HTERT RPE-1 (cell line): ENCODE measurements around the gene EGFL7.

Experiments used
- in situ Hi-C: fragments of 300-500 bp; cut with MboI; formaldehyde crosslinking; loops from 4 replicates; pipeline ENCODE4 v1.14.3; 2020; ENCODE audit warnings: low sequenced_read_pairs

The EGFL7 gene

DNA sequence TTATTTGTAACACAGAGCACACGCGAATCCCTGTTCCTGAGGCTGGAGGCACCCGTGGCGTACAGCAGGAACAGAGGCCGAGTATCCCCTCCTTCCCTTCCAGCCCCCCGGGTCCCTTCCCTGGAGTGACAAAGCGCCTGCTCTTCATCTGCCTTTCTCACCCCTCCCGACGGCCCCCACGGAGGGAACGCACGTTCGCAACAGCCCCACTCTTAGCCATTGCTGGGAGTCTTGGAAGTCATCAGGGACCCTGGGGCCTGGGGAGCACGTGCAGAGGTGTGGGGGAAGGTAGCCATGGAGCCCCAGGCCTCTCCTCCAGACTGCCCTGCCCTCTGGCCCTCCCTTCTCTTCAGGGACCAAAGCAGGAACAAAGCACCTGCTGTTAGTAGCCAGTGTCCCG is 22.1 kb downstream of the EGFL7 start:
- in situ Hi-C loops, result no loop called here

DNA sequence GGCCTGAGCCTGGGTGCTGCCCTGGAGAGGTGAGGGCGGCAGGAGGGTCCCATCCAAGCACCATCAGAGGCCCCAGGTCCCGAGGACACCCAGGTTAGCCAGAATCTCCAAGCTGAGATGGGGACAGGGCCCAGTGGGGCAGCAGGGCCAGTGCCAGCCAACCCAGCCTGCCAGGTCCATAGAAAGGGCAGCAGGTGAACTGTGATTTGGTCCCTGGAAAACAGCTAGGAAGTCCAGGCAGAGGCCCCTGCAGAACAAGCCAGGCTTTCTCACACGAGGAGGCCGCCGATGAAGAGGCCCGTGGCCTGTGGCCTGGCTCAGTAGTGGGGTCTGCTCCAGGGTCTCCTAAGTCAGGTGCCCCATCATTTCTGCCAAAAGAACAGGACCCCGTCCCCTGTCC is 22.5 kb downstream of the EGFL7 start:
- in situ Hi-C loops, result no loop called here

DNA sequence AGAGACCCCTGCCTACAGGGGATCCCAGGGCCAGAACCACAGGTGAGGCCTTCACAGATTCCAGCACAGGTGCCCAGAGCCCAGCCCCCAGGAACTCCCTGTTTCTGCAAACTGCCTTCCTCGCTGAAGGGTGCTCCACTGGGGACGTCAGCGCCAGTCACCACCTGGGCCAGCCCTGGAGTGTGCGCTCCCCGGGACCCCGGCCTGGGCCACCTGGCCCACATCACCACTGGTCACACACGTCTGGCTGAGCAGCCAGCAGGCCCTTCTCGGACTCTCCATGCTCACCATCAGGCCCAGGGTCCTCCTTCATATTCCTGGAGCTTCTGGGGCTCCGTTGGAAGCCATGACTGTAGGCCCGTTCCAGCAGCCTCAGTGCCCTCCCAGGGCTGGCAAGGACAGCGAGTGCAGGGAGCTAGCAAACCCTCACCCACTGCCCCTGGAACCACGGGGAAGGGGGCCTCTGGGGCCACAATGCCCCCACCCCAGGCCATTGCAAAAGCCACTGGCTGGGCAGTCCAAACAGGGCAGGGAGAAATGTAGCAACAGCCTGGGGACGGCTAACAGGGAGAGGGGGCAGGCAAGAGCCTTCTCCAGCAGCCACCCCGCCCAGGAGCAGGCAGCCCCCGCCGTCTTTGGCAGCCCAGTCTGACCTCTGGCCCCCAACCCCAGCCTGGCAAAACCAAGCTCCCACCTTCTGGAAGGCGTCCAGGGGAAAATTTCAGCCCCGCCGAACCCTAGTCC is 23.2 kb downstream of the EGFL7 start:
- in situ Hi-C loops, result no loop called here

DNA sequence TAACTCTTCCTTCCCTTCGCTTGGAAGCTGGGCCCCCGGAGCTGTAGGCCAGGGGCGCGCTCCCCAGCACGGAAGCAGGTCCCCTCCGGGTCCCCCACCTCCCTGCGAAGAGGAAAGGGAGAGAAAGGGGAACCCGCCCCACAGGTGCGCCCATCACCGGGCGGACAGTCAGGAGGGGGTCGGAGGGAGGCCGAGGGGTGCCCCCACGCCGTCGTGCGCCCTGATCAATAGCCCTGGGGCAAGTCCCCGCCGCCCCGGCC is 23.7 kb downstream of the EGFL7 start:
- in situ Hi-C loops, result no loop called here

DNA sequence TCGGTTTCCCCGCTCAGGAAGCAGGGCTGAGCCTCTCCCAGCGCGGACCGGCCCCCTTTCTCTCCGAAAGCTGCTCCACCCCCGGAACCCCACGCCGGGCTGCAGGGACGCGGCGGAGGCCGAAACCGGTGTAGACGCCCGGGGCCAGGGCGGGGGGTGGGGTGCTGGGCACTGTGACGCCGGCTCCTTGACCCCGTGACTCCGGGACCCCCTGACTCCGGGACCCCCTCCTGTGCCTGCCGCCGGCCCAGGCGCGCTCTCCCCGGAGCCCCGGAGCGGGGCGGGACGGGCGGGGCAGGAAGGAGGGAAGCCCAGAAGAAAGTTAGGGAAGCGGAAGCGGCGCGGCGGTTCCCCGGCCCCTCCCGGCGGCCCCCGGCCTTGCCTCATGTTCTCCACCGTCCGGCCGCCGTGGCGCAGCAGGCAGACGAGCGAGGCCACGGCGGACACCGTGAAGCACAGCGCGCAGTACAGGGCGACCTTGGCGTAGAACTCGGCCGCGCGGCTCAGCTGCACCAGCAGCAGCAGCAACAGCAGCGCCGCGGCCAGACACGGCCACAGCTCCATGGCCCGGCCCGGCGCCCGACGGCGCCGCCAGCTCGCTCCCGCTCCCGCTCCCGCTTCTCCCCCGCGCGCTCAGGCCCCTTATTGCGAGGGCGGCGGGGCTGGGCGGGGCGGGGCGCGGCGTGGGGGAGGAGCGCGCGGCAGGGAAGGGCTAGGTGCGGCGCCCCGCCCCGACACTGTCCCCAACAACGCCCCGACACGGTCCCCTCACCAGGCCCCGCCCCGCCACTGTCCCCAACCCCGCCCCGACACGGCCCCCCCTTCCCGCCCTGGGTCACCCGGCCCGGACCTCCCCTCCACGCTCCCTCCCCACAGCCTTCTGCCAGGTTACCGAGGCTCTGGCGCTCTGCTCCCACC is 24.3 kb downstream of the EGFL7 start, which contains the start of gene AGPAT2:
Gene AGPAT2 (minus strand): TSS at position 664 of the 918 bp plus-strand sequence. CDS start 100 bp downstream, at position 564.
- in situ Hi-C loops, result no loop called here

DNA sequence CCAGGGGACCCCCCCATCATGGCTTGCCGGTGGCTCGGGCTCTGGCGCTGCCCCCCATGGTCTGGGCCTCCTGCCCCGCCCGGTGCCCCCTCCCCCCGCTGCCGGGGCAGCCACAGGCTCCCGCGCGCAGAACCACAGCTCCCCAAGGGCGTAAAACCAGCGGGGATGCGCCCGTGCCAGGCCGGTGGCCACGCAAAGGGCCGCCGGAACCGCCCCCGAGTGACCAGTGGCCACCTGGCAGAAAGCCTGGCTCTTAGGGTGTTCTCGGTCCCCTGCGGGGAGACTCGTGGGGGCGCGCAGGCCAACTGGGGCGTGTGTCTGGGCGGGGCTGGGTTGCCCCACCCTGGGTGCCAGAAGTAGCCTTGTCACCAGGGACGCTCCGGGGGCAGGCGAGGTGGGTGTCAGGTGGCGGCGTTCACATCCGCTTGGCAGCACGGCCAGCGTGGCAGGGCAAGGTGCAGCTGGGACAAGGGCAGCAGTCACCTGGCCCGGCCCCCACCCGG is 25.1 kb downstream of the EGFL7 start:
- in situ Hi-C loops, result no loop called here

DNA sequence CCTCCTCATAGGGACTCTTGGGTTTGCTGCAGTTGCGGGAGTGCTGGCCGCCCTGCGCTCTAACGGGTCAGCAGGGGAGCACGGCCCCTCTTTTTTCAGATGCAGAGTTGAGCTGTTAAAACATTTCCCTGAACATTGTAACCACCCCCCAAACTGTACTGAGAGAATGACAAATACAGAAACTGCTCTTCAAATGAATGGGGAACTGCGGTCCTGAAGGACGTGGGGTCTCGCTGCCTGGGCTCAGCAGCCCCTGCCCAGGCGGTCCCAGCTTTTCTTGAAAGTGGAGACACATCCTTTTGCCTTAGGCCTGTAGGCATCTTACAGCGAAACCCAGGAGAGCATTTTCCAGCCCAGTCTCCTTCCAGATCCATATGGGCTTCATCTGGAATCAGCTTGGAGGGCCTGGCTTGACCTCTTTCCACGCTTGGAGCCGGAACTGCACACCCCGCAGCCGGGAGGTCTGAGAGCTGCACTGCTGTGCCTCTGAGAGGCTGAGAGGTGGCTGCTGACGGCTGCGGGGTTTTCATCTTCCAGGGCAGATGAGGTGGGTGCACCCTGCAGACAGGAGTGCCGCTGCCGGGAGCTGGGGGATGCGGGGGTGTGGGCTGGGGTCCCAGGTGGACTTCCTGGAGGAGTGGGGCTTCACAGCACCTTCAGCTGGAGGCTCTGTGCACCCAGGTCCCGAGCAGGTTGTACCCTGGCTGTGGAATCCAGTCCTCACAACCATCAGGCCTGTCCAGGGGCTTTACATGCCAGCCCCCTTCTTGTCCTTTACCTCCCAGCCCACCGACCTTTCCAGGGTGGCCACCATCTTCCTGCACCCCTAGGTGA is 25.8 kb downstream of the EGFL7 start:
- in situ Hi-C loops, result no loop called here

DNA sequence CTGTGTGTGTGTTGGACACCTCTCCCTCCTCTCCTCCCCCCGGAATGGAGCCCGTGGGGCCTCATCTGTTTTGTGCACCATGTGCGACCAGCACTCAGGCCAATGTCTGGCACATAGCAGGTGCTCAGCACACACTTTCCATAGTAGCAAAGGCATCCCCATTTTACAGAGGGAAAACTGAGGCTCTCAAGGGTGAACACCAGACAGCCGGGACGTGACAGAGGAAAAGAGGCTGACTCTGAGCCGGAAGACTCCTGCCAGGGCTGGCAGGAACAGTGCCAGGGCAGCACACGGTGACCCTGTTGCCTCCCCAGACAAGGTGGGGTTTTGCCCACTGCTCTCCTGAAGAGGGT is 26.4 kb downstream of the EGFL7 start:
- in situ Hi-C loops, result no loop called here

DNA sequence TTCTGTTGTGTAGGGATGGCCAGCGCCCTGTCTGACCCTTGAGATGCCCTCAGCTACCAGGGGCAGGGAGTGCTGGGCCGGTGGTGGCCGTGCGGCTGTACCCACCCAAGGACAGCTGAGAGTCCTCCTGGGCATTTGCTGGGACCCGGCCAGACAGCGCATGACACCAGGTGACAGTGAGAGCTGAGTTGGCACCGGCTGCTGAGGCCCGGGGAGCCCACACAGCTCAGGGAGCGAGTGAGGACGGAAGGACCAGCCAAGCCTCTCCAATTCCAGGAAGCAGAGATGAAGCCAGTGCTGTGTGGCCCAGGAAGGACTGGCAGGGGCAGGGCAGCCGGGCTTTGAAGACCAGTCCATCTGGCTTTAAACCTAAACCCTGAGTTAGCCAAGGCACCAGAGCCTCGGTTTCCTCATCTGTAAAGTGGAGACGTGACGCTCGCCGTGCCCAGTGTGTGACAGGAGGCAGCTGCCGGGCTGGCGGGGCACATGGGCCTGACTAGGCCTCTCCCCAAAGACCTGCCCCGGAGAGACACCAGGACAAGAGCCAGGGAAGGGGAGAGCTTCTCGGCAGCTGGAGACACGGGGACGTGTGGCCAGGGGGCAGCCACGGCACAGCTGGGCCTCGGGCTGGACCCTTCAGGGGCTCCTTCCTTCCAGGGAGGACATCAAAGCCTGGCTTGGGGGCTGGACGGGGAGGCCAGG is 27.5 kb downstream of the EGFL7 start:
- in situ Hi-C loops, result no loop called here

DNA sequence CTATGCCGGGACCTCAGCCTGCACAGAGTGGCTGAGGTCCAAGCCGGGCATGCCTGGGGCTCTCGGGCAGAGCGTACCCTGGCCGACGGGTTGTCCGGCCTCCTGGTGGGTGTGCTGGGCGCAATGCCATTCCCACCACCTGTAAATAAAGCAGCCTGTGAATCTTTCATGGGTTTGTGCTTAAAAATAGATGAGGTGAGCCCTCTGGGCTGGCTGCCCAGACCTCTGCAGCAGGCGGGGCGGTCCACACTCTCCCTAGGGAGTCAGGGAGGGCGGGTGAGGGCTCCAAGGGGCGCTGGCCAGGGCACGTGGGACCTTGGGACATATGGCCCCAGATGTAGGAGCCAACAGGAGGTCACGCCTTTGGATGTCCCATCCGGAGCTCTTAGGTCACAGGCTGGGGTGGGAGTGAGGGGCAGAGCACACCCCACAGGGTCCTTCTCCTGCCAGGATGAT is 28.1 kb downstream of the EGFL7 start:
- in situ Hi-C loops, result no loop called here

DNA sequence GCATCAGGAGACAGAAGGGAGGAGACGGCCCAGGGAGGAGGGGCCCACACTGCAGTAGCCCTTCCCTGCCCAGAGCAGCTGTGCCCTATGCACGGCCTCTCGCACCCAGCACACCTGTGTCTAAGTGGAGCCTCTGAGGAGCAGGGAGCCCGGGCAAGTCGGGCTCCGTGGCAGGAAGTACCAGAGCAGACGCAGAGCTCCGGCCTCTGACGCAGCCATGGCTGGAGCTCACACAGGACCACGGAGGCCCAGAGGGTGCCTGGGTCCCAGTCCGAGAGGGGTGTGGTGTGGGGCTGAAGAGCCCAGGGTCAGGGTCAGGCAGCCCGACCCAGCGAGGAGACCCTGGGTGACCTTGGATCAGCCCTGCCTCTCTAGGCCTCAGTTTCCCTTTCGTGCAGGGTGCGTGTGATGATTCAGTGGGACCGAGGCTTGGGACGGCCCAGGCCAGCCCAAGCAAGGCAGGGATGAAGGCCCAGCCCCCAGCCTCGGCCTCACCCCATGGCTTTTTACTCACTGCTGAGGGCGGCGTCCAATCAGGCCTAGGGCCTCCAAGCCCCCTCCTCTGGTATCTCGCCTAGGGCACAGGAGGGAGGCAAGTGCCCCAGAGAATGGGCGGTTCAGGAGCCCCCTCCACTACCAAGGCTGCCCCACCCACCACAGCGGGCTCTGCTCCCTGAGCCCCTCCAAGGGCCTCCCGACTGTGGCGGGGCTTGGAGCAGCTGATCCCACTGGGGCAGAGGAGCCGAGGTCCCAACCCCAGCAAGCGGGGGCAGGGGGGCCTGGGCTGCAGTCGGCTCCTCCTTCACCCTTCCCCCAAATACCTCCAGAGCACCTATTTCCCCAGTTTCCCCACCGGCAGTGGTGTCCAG is 28.8 kb downstream of the EGFL7 start:
- in situ Hi-C loops, result no loop called here

DNA sequence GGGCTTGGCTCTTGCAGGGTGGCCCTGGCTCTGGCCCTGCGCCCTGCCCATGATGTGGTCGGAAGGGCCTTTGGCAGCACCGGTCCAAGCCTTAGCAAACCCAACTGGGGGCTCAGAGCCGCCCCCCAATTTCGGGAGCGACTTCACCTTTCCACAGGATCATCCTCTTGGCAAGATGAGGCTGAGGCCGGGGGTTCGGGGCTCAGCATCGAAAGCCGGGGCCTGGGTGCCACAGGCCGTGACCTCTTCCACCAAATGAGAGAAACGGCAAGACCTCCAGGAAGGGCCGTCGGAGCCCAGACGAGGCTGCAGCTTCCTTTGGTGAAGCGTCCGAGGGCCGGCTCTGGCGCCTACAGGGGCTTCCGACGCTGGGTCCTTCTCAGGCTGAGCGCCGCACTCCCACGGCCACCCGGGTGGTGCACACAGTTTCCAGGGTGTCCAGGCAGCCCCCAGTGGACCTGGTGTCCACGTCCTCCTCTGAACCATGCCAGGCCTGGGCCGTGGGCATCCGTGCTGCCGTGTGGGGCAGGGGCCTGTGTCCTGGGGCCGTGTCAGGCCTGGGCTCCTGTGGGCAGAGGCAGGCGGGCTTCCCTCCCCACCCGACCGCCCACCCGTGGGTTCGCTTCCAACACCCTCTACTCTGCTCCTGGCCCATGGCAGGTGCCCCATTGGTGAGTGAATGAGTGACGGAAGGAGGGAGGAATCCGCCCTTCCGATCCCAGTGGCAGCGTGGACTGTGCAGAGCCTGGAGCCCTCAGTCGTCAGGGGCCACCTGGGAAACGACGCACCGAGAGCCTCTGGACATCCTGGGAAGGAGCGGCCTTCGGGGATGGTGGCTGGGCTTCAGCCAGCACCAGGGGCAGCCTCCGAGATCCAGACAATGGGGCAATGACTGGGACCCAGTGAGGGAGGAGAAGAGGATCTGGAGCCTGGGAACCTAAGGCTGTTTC is 29.7 kb downstream of the EGFL7 start:
- in situ Hi-C loops, result no loop called here

DNA sequence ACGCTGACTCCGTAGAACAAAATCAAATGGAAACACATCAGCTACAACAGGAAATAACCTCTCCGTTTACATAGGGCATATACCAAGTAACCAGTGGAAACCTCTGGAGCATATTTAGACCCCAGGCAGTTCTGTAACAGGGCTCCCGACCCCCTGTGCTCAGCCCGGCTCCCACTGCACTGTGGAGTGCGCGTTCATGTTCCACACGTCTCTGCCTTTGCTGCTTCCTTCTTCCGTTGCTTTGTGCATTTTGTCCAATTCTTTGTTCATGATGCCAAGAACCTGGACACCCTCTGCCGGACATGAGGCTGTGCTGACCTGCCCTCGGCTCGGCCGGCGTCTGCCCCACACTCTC is 30.4 kb downstream of the EGFL7 start:
- in situ Hi-C loops, result no loop called here

DNA sequence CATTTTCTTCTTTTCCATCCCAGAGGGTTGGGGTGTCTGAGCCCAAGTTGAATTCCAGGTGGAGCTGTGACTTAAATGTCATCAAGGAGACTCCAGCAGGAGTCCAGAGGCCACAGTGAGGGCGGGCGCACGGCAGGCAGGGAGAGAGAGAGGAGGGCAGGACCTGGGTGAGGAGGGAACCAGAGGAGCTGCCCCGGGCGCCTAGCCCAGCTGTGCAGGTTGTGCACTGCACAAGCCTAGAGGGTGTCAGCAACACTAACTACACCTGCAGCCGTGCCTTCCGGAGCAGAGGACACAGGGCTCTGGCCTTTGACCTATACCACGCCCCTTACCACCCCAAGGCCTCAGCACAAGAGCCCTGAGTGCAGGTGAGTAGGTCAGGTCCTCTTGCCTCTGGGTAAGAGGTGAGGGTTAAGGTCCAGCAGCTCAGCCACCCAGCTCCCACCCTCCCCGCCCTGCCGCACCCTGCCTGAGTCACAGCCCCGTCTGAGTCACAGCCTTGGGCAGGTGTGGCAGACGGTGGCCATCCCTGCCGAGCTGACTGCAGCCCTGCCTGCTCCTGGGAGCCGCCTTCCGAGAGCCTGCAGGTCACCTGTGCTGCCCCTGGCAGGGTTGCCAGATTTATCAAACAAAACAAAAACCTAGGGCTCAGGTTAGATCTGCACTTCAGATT is 30.9 kb downstream of the EGFL7 start:
- in situ Hi-C loops, result no loop called here

DNA sequence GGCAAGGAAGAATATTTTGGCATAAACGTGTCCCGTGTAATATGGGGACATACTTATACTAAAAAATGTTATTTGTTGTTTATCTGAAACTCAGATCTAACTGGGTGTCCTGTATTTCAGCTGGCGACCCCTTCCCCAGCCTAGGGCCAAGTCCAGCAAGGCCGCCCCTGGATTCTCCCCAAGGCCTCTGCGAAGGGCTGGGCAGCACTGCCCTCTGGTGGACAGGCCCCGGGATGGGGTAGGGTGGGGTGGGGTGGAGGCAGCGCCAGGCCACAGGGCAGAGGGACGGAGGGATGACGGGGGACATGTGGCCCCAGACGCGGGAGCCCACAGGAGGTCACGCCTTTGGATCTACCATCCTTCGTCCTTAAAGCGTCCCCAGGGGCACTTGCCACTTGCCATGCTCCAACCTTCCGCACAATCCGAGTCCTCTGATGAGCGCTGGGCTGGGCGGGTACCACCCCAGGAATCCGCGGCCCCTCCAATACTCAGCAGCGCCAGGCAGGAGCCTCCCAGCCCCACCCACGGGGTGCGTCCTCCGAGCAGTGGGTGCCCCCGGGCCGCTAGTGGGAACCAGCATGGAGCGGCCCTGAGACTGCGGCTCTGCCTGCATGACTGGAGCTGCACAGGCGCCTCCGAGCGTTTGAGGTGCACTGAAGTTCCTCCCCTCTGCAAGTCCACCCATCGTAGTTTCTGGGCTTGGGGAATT is 31.6 kb downstream of the EGFL7 start:
- in situ Hi-C loops, result no loop called here

DNA sequence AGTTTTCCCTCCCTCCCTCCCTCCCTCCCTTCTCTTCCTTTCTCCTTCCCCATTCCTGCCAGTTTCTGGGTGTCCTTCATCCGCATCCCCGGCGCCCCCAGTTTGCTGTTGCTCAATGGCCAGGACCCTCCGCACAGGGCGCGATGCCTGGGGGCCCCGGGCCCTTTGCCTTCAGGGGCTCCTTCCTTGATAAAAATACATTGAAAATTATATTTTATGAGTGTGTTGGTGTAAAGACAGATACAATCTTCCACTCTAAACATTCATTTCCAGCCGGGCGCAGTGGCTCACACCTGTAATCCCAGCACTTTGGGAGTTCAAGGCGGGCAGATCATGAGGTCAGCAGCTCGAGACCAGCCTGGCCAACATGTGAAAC is 32.1 kb downstream of the EGFL7 start:
- in situ Hi-C loops, result no loop called here

DNA sequence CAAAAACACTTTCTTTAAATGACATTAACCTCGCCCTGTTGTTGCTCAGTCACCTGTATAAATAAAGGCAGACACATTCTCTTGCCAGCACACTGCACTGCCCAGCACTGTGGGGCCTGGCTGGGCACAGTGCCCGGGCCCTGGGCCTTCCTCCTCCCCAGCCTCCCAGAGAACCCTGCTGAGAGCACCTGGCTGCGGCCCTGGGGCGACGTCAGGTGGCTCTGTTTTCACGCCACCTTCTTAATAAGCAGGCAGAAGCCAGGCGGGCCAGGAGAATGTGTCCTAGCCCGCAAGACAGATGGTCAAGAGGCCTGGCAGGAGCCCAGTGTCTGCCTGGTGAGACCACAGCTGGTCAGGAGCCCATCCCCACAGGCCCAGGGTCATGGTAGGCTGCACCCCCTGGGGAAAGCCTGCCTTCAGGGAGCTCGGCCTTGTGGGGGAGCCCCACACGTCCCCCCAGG is 32.7 kb downstream of the EGFL7 start:
- in situ Hi-C loops, result no loop called here
